Neutrophil (primary cell): ENCODE measurements around the gene RAB1A.

ENCODE experiments used
- H3K27ac ChIP-seq: fragments of 200-600 bp; sonication (generic); 2 replicates; pipeline ENCODE4 v1.5.1; 2016; ENCODE audit warnings: mild to moderate bottlenecking, moderate library complexity
- H3K27me3 ChIP-seq: fragments of 200-600 bp; sonication (generic); 2 replicates; pipeline ENCODE4 v1.6.0; 2016; ENCODE audit warnings: mild to moderate bottlenecking
- H3K36me3 ChIP-seq: fragments of 200-600 bp; sonication (generic); 2 replicates; pipeline ENCODE4 v1.5.1; 2017
- H3K4me1 ChIP-seq, 2 experiments: fragments of 200-600 bp in 1 of 2; sonication (generic) in 1 of 2; 1 replicate in 1 of 2; 2 replicates in 1 of 2; pipeline versions ENCODE4 v1.5.1 to v1.6.1; 2013 to 2016; ENCODE audit warnings: low read depth in 1 of 2, low read length in 1 of 2, mild to moderate bottlenecking in 1 of 2, moderate library complexity in 1 of 2; ENCODE audit not compliant: control insufficient read depth in 1 of 2, insufficient read depth in 1 of 2
- H3K4me3 ChIP-seq, 2 experiments: fragments of 200-600 bp in 1 of 2; sonication (generic) in 1 of 2; 1 replicate in 1 of 2; 2 replicates in 1 of 2; pipeline ENCODE4 v1.5.1; 2013 to 2016; ENCODE audit warnings: low read depth in 1 of 2, low read length in 1 of 2, mild to moderate bottlenecking in 1 of 2, moderate library complexity in 1 of 2
- H3K9me3 ChIP-seq: fragments of 200-600 bp; sonication (generic); 2 replicates; pipeline ENCODE4 v1.5.1; 2016
- TF ChIP-seq, protein P1 (sequence below): fragments of 200-600 bp; sonication (generic); IDR thresholded peaks from 2 replicates; pipeline ENCODE4 v1.5.1; 2016; ENCODE audit warnings: antibody characterized with exemption

RAB1A gene

GRCh38 chr2:65120990-65121693 lies 8.8 kb downstream of the RAB1A start:
- TF ChIP-seq, protein P1, sequence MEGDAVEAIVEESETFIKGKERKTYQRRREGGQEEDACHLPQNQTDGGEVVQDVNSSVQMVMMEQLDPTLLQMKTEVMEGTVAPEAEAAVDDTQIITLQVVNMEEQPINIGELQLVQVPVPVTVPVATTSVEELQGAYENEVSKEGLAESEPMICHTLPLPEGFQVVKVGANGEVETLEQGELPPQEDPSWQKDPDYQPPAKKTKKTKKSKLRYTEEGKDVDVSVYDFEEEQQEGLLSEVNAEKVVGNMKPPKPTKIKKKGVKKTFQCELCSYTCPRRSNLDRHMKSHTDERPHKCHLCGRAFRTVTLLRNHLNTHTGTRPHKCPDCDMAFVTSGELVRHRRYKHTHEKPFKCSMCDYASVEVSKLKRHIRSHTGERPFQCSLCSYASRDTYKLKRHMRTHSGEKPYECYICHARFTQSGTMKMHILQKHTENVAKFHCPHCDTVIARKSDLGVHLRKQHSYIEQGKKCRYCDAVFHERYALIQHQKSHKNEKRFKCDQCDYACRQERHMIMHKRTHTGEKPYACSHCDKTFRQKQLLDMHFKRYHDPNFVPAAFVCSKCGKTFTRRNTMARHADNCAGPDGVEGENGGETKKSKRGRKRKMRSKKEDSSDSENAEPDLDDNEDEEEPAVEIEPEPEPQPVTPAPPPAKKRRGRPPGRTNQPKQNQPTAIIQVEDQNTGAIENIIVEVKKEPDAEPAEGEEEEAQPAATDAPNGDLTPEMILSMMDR, result no peak
- Histone ChIP-seq H3K4me3 (no peak overlapping the region), H3K9me3 (no peaks in the 10 kb centered on the region), H3K4me1 (peaks cover 45 to 53% of the 10 kb centered on the region in 2 experiments), H3K27me3 (no peaks in the 10 kb centered on the region), H3K36me3 (no peaks in the 10 kb centered on the region), H3K27ac (no peak overlapping the region)

DNA sequence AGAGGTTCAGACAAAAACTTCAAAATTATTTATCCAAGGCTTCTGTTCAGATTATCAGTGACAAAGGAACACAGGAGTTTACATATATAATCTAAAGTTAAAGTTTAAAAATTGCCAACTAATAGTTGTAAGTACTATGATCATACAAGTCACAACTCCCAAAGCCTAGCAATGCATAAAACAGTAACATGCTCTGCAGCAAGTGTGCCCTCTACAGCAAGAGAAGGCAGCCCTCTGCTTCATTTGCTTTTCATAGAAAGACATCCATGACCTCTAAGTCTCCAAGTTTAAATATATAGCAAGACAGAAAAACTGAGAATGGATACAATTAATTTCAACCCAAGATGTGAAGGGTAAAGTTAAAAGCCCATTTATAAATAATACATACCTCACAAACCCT lies 13.3 kb downstream of the RAB1A start:
- Histone ChIP-seq H3K36me3 (no peaks in the 10 kb centered on the region), H3K27me3 (no peaks in the 10 kb centered on the region), H3K9me3 (no peaks in the 10 kb centered on the region), H3K4me3 (no peak overlapping the region), H3K27ac (peak overlapping the region; percentile 37), H3K4me1 (peaks cover 20 to 28% of the 10 kb centered on the region in 2 experiments)
- TF ChIP-seq, protein P1, result no peak

DNA sequence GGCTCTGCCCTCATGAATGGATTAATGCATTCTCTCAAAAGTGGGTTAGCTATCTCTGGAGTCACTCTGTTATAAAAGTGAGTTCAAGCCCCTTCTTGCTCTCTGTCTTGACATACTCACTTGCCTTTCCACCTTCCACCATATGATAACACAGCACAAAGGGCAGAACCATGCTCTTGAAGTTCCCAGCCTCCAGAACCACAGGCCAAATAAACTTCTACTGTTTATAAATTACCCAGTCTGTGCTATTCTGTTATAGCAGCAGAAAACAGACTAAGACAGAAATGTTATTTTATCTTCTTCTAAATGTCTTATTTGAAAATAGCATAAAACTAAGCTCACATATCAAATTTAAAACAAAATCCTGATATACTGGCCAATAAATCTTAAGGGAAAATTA lies 15.0 kb downstream of the RAB1A start:
- TF ChIP-seq, protein P1, result no peak
- H3K36me3 ChIP-seq, result no peaks in the 10 kb centered on the region
- H3K27me3 ChIP-seq, result no peaks in the 10 kb centered on the region
- no peaks in the 10 kb centered on the region for H3K9me3 ChIP-seq
- H3K4me3 ChIP-seq, result no peak overlapping the region
- peaks cover 17 to 19% of the 10 kb centered on the region in 2 experiments for H3K4me1 ChIP-seq
- H3K27ac ChIP-seq, result no peak overlapping the region

DNA sequence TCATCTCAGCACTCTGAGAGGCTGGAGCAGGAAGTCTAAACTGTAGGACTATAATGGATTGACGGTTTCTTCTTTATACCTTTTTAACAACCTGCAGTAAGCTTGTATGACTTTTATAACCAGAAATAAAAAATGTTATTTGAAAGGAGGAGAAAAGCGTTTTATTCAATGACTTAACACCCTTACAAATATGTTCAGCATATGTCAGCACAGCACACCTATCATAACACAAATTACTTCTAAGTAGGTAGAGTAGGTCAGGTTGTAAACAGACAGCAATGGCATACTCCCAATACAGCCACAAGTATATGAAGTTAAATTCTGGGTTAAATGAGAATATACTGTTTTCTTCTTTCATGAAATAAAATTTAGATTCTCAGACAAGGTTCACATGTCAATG lies 16.1 kb downstream of the RAB1A start:
- TF ChIP-seq, protein P1, result no peak
- H3K27ac ChIP-seq, result peak overlapping the region; percentile 17
- no peaks in the 10 kb centered on the region for H3K36me3 ChIP-seq
- no peak overlapping the region for H3K4me3 ChIP-seq
- H3K4me1 ChIP-seq, result peaks cover 17 to 19% of the 10 kb centered on the region in 2 experiments
- H3K9me3 ChIP-seq, result no peaks in the 10 kb centered on the region
- H3K27me3 ChIP-seq, result no peaks in the 10 kb centered on the region

DNA sequence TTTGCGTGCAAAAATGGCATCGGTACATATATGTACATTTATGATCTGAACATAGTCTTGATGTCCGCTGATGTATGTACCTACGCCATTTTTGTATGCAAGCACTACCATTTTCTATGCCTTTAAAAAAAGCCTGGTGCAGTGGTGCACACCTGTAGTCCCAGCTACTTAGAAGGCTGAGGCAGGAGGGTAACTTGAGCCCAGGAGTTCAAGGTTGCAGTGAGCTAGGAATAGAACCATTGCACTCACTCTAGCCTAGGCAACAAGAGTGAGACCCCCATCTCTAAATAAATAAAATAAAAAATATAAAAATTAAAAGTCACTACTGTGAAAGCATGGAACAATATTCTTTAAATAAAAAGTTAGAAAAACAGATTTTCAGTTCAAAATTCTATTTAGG lies 16.7 kb downstream of the RAB1A start:
- peak overlapping the region; percentile 17 for H3K27ac ChIP-seq
- no peaks in the 10 kb centered on the region for H3K36me3 ChIP-seq
- TF ChIP-seq, protein P1, result no peak
- no peak overlapping the region for H3K4me3 ChIP-seq
- no peaks in the 10 kb centered on the region for H3K9me3 ChIP-seq
- H3K27me3 ChIP-seq, result no peaks in the 10 kb centered on the region
- H3K4me1 ChIP-seq, result peaks cover 17 to 19% of the 10 kb centered on the region in 2 experiments
